K562 (cell line): ENCODE results near the gene NCOA3. TPM values are rescaled to one million over a fixed set of nuclear protein-coding genes. Genes with fewer than 3 reads are reported as not detected.
A peak's percentile ranks its signal among the peaks of the same experiment; 100 is the strongest.

Experiments
- ATAC-seq: fragments of 200-7000 bp; cut with Tn5 transposase; 3 replicates; pipeline ENCODE4 v1.9.1; 2020; ENCODE audit warnings: moderate library complexity
- BruUV-seq: library from RNA; stranded (reverse); fragments of 400-500 nt; replicated peaks from 2 replicates; lab custom pipeline; 2021; lab: Mats Ljungman, UMichigan
- CTCF ChIA-PET: fragments of 300-600 bp; formaldehyde crosslinking; extraction: SDS; loops from one replicate; lab custom pipeline; 2021; ENCODE audit warnings: low intra/inter-chr PET ratio; lab: Yijun Ruan, JAX
- POLR2A ChIA-PET: fragments of 300-600, 350-650 bp; sonication (Branson Sonifier 250); formaldehyde crosslinking; extraction: SDS; loops from one replicate; lab custom pipeline; 2021; ENCODE audit warnings: antibody characterized with exemption, inconsistent platforms; lab: Yijun Ruan, JAX
- DNase-seq, 4 experiments: peaks; one replicate each; pipeline versions ENCODE4 v3.0.0 to v3.0.0-alpha.2; 2011 to 2018; ENCODE audit warnings: low spot score in 3 of 4, mixed read lengths in 3 of 4; ENCODE audit errors: extremely low read depth in 1 of 4
- FAIRE-seq: peaks from 2 replicates; lab custom pipeline; 2011; peaks lifted over from hg19 to GRCh38; lab: Jason Lieb, UNC
- H2AFZ ChIP-seq: 2 replicates; pipeline ENCODE4 v1.6.0; 2011; ENCODE audit warnings: low read depth, low read length, control low read depth, inconsistent platforms
- H3K27ac ChIP-seq: fragments of 200-600 bp; 3 replicates; pipeline ENCODE4 v1.8.0; 2011; ENCODE audit warnings: low read depth, mild to moderate bottlenecking, control low read depth, inconsistent platforms, low read length, moderate library complexity, mixed read lengths; ENCODE audit errors: extremely low read depth
- H3K27me3 ChIP-seq, 2 experiments: fragments of 300-600 bp in 1 of 2; 2 replicates in 1 of 2; 3 replicates in 1 of 2; pipeline versions ENCODE4 v1.6.0 to v1.8.0; 2011; ENCODE audit warnings: inconsistent platforms in 2 of 2, low read length in 2 of 2, mild to moderate bottlenecking in 1 of 2, mixed read lengths in 1 of 2, moderate library complexity in 1 of 2; ENCODE audit not compliant: control insufficient read depth in 2 of 2, insufficient read depth in 2 of 2
- H3K36me3 ChIP-seq: fragments of 300-600 bp; 3 replicates; pipeline ENCODE4 v1.8.0; 2011; ENCODE audit warnings: mild to moderate bottlenecking, low read length, inconsistent platforms; ENCODE audit not compliant: control insufficient read depth, insufficient read depth
- H3K4me1 ChIP-seq, 2 experiments: fragments of 200-600 bp in 1 of 2; replicated peaks in 1 of 2; 2 replicates in 1 of 2; 3 replicates in 1 of 2; pipeline versions ENCODE4 v1.5.1 to v1.8.0; 2011; ENCODE audit warnings: inconsistent platforms in 2 of 2, low read length in 2 of 2, mild to moderate bottlenecking in 1 of 2, mixed read lengths in 1 of 2, moderate library complexity in 1 of 2; ENCODE audit not compliant: control insufficient read depth in 2 of 2, insufficient read depth in 2 of 2
- H3K4me2 ChIP-seq: 2 replicates; pipeline ENCODE4 v1.6.1; 2011; ENCODE audit warnings: low read length, control low read depth, inconsistent platforms, mixed read lengths; ENCODE audit not compliant: insufficient read depth
- H3K4me3 ChIP-seq: fragments of 200-600 bp; sonication (generic), shearing (Covaris generic); 2 replicates; pipeline ENCODE4 v1.5.1; 2016; ENCODE audit warnings: control low read depth, inconsistent platforms
- H3K79me2 ChIP-seq: fragments of 200-600 bp; 3 replicates; pipeline ENCODE4 v1.8.0; 2011; ENCODE audit warnings: low read length, inconsistent platforms; ENCODE audit not compliant: control insufficient read depth, insufficient read depth
- H3K9ac ChIP-seq, 2 experiments: 2 replicates each; pipeline versions ENCODE4 v1.6.0 to v1.6.1; 2011; ENCODE audit warnings: low read depth in 2 of 2, low read length in 2 of 2, control low read depth in 1 of 2, inconsistent platforms in 1 of 2, mild to moderate bottlenecking in 1 of 2, mixed read lengths in 1 of 2; ENCODE audit not compliant: insufficient read depth in 1 of 2
- H3K9me1 ChIP-seq: one replicate; pipeline ENCODE4 v1.6.0; 2011; ENCODE audit warnings: inconsistent platforms, mild to moderate bottlenecking, low read length, moderate library complexity; ENCODE audit not compliant: control insufficient read depth, insufficient read depth
- H3K9me3 ChIP-seq: replicated peaks from 2 replicates; pipeline ENCODE4 v1.5.1; 2011; ENCODE audit warnings: low read depth, low read length, inconsistent platforms; ENCODE audit not compliant: control insufficient read depth, insufficient read depth
- H4K20me1 ChIP-seq: replicated peaks from 2 replicates; pipeline ENCODE4 v1.6.1; 2011; ENCODE audit warnings: low read length, inconsistent platforms, mixed read lengths; ENCODE audit not compliant: control insufficient read depth, insufficient read depth
- NR2C2 ChIP-seq, 2 experiments: fragments of 200-800 bp in 1 of 2; sonication (Bioruptor generic) in 1 of 2; sonication (generic) in 1 of 2; formaldehyde crosslinking in 1 of 2; IDR thresholded peaks; 2 replicates each; pipeline versions ENCODE4 v1.6.1 to v1.8.0; 2016 to 2022; ENCODE audit warnings: mild to moderate bottlenecking in 1 of 2, missing compliant biosample characterization in 1 of 2, missing genetic modification characterization in 1 of 2, missing genetic modification reagents in 1 of 2
- SNIP1 ChIP-seq: fragments of 450-650 bp; IDR thresholded peaks from 2 replicates; pipeline ENCODE4 v1.7.1; 2017; ENCODE audit warnings: low read depth, mild to moderate bottlenecking
- ZBTB11 ChIP-seq, 3 experiments: fragments of 200-800 bp in 1 of 3; fragments of 250-450 bp in 1 of 3; fragments of 450-650 bp in 1 of 3; sonication (Bioruptor Pico) in 1 of 3; sonication (Bioruptor generic) in 1 of 3; formaldehyde crosslinking in 1 of 3; IDR thresholded peaks; 2 replicates each; pipeline versions ENCODE4 v1.6.1 to v1.8.0; 2016 to 2022; ENCODE audit warnings: mild to moderate bottlenecking in 2 of 3, missing genetic modification characterization in 2 of 3, missing compliant biosample characterization in 1 of 3, moderate library complexity in 1 of 3
- ZMIZ1 ChIP-seq, 2 experiments: fragments of 150-350 bp in 1 of 2; IDR thresholded peaks; 2 replicates each; pipeline ENCODE4 v1.6.1; 2012 to 2016; ENCODE audit warnings: low read depth in 2 of 2, low read length in 2 of 2, mild to moderate bottlenecking in 1 of 2, moderate library complexity in 1 of 2
- WGBS: fragments of 100-300 bp; shearing (Covaris generic); methylation state at CpG from one replicate; pipeline ENCODE4 v1.1.6; 2016; ENCODE audit warnings: low coverage, mixed read lengths; ENCODE audit not compliant: insufficient coverage; ENCODE audit errors: missing lambda C conversion rate; 5-methylcytosine and 5-hydroxymethylcytosine counted together
- in situ Hi-C: fragments of 300-500 bp; cut with MboI; formaldehyde crosslinking; loops from 4 replicates; pipeline ENCODE4 v1.15.0; 2018; ENCODE audit warnings: inconsistent platforms, mixed read lengths
- intact Hi-C: fragments of 100-400 bp; cut with micrococcal nuclease; formaldehyde crosslinking; loops from 2 replicates; pipeline ENCODE4 v1.14.2; 2022
- polyA plus RNA-seq, 8 experiments: library from polyadenylated mRNA; depleted of rRNA in 4 of 8; stranded (reverse) in 5 of 8; unstranded in 3 of 8; fragments of >200 nt; fragmentation: Nextera tagmentation in 2 of 8; fragmentation: Illumina TruSeq in 1 of 8; extraction: Ambion mirVana in 2 of 8; extraction: Trizol in 1 of 8; gene quantifications; 2 replicates each; pipeline versions ENCODE4 v1.2.1 to v1.2.3, GENCODE V29; 2011 to 2014; ENCODE audit warnings: inconsistent platforms in 1 of 8, missing spikeins in 1 of 8
- total RNA-seq, 7 experiments: library from RNA; depleted of rRNA in 6 of 7; stranded (reverse); fragments of >200 nt in 6 of 7; fragmentation: Illumina TruSeq in 2 of 7; extraction: Trizol in 2 of 7; gene quantifications; 2 replicates each; pipeline versions ENCODE4 v1.2.1 to v1.2.3, GENCODE V29; 2011 to 2021; ENCODE audit warnings: low replicate concordance in 1 of 7
- TF ChIP-seq, protein P1 (sequence below): sonication (generic); IDR thresholded peaks from 2 replicates; pipeline ENCODE4 v1.6.1; 2016

NCOA3 gene
- total and polyA plus RNA-seq, 9 of the 15 experiments (the other 6 are each of a cell fraction or from before 2014, with no cell fraction given) = 3.2 to 24.3 (median 14.4) TPM

DNA sequence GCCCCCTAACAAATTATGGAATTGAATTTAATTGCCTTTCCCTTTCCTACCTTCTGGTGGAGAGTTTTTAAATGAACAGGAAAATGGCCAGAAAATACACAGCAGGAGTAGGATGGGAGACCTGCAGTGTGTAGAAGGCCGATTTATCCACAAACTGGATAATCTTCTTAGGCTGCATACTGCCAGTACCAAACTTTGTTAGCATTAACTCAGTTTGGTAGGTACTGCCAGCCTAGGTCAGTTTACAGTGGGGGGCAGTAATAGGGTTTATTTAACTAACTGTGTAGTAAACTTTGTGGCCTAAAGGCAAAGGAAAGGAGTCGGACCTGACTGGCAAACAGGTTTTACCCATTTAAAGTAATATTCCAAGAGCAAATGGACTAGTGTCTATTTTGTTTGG, 4.6 kb downstream of the NCOA3 start:
- BruUV-seq = no TSS peak
- no peak overlapping the region for H3K4me2 ChIP-seq
- 49% methylated on average over 2 of the region's 2 CpGs for WGBS
- H3K9me1 ChIP-seq = no peaks in the 10 kb centered on the region
- ChIA-PET CTCF (no interaction called here), POLR2A (interaction anchor here (1.1 kb wide), 1 partner anchor 13 kb away, joined by 3 read pairs; no protein-coding TSS in a partner anchor)
- peak overlapping the region; percentile 26; the same call in 1 of the 3 replicates for H3K27ac ChIP-seq
- ATAC-seq = no peak
- DNase-seq = no peak
- peaks cover 4% of the 10 kb centered on the region; the same call in 1 of the 3 replicates for H3K36me3 ChIP-seq
- H3K79me2 ChIP-seq = peaks cover 93% of the 10 kb centered on the region
- H3K27me3 ChIP-seq = no peaks in the 10 kb centered on the region
- TF ChIP-seq ZBTB11 (CRISPR knock-in tag; IDR thresholded peaks at IDR 0.05) (peak in 1 of 3 experiments; percentile 60; a peak in 1 of 6 replicates), ZMIZ1 (IDR thresholded peaks at IDR 0.05; ENCODE audit: low read depth in 2 of 2, low read length in 2 of 2) (no peak), SNIP1 (no peak), NR2C2 (CRISPR knock-in tag; IDR thresholded peaks at IDR 0.05) (no peak), NR2C2 (tag; IDR thresholded peaks at IDR 0.05) (no peak)
- TF ChIP-seq, protein P1, sequence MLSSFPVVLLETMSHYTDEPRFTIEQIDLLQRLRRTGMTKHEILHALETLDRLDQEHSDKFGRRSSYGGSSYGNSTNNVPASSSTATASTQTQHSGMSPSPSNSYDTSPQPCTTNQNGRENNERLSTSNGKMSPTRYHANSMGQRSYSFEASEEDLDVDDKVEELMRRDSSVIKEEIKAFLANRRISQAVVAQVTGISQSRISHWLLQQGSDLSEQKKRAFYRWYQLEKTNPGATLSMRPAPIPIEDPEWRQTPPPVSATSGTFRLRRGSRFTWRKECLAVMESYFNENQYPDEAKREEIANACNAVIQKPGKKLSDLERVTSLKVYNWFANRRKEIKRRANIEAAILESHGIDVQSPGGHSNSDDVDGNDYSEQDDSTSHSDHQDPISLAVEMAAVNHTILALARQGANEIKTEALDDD = 0 out of 2 replicates have a peak, but pooled peaks have one; percentile 38
- no peaks in the 10 kb centered on the region; the same call in 1 of the 2 replicates for H4K20me1 ChIP-seq
- intact Hi-C loops = no loop called here
- no peak overlapping the region for H3K4me3 ChIP-seq
- no peaks in the 10 kb centered on the region for H3K9me3 ChIP-seq
- H2AFZ ChIP-seq = no peak overlapping the region
- FAIRE-seq = no peak
- in situ Hi-C loops = loop anchor here (10.0 kb wide), 1 partner anchor 118 kb away; no protein-coding TSS in a partner anchor
- peaks cover 6 to 8% of the 10 kb centered on the region in 2 experiments; a peak in 2 of 5 replicates for H3K4me1 ChIP-seq
- H3K9ac ChIP-seq = no peak overlapping the region
